ENCODE measurements around the gene LDLRAD4.

LDLRAD4 gene

GRCh38 chr18:13306583-13306982, 88.0 kb downstream of the LDLRAD4 start:
- no peak for DNase-seq (ENCODE audit: low read depth in 3 of 3)

GRCh38 chr18:13308369-13308768, 89.8 kb downstream of the LDLRAD4 start:
- DNase-seq (ENCODE audit: low read depth in 3 of 3) = no peak

DNA sequence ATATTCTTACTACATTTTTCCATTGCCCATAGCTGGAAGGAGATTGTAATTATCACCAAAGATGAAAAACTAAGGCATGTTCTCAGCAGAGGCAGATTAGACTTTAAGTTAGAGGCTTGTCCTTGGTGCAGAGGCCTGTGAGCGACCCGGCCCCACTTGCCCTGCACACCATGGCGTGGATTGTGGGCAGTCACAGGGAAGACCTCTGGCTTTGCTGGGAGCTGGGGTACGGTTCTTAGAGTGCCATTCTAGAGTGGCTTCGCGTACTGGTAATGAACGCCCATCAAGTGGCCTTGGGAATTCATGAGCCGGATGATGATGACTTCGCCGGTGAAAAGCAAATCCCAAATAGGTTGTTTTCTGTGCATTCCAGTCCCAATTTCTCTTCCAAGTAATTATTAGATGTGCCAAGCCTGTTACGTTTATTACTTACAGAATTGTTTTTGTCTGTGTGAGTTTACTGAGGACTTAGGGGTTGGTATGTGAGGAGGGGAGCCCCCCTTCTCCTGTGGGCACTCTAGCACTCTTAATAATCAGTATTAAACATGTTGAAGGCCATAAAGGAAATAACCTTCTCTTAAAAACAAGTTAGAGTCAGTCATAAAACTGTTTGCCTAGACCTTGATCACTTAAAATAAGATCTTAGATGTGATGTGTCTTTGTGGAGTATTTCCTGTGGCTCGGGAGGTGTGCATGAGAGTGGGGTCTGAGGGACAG, 90.6 kb downstream of the LDLRAD4 start:
- DNase-seq (ENCODE audit: low read depth in 3 of 3) = no peak

- DNase-seq (ENCODE audit: low read depth in 3 of 3) = no peak
Measured at GRCh38 chr18:13309748-13310670, 91.4 kb downstream of the LDLRAD4 start.

DNA sequence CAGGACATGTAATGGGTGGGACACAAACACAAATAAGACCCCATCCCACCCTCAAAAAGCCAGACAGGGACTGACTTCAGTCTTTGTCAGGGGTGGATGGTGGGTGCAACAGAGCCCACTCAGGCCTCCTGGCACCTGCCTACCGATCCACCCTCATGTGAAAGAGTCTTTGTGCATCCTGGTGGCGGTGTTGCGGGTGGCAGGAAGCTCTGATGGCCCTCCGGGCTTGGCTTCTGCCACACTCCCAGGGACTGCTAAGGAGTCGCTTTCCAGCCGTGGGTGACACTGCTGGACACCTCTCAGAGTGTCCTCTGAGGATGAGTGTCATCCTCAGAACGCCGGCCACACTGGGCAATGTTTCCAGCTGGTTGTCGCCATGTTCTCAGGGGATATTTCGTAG, 92.6 kb downstream of the LDLRAD4 start:
- no peak for DNase-seq (ENCODE audit: low read depth in 3 of 3)

- DNase-seq (ENCODE audit: low read depth in 3 of 3) = no peak
Measured at GRCh38 chr18:13312515-13312914, 94.0 kb downstream of the LDLRAD4 start.

DNA sequence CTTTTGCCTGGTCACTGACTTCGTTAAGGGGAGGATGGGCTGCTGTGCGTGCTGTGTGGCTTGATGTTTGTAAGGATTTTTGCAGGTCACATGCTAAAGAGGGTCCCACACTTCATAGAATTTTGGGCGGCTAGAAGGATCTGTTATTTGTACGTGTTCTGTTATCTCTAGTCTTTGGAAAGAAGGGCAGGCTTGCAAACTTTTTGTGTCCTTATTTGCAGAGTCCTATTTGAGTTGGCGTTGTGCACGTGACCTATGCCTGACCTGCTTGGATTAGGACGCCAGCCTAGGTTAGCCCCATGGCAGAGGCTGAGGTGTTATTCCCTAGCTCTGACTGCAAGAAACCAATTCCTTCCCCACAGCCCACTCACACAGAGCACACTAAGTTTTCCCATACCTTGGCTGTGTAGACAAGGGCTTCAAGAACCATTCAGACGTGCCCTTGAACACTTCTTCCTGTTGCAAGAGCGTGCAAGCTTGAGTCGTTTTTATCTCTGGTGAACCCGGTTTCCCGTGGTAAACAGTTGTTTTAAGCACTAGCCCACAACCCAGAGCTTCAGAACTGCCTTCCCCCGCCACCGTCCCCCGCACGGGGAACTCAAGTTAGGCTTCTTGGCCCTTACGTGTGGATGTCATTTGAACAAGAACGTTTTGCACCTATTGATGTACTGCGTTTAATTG, 94.6 kb downstream of the LDLRAD4 start:
- DNase-seq (ENCODE audit: low read depth in 3 of 3) = no peak

- DNase-seq (ENCODE audit: low read depth in 3 of 3) = no peak
Measured at GRCh38 chr18:13315000-13315399, 96.4 kb downstream of the LDLRAD4 start.

DNA sequence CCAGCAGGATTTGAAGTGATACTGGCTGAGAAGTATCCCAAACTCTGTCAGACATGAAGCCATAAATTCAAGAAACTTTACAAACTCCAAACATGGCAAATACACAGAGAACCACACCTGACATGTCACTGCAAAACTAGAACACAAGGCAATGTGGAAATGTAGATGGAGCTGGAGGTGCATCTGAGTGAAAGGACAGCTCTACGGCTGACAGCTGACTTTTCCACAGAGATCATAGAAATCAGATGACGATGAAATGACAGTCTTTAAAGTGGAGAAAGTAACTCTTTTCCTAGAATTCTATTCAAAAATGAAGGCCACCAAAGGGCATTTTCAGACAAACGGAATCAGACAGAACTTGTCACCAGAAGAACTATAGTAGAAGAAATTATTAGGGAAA, 97.5 kb downstream of the LDLRAD4 start:
- no peak for DNase-seq (ENCODE audit: low read depth in 3 of 3)

GRCh38 chr18:13317801-13318200, 99.2 kb downstream of the LDLRAD4 start:
- no peak for DNase-seq (ENCODE audit: low read depth in 3 of 3)

GRCh38 chr18:13318731-13319501, 100.4 kb downstream of the LDLRAD4 start:
- no peak for DNase-seq (ENCODE audit: low read depth in 3 of 3)

DNA sequence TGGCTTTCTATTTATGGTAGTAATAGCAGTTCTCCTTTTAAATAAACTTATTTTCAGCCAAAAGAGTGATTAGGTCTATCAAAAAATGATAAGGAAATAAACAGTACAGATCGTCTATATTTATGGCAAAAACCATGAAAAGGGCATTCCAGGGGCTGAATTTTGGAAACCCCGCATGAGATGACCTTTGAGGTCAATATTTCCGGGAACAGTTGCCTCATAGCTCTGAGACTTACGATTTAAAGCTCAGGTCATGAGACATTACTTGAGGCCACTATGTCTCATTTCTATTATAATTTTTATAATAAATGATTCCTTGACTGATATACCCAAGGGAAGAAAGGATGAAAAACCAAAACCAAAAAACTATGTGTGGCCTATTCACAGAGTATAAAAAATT, 101.1 kb downstream of the LDLRAD4 start:
- DNase-seq (ENCODE audit: low read depth in 3 of 3) = no peak

- no peak for DNase-seq (ENCODE audit: low read depth in 3 of 3)
Measured at GRCh38 chr18:13320096-13320495, 101.5 kb downstream of the LDLRAD4 start.

DNA sequence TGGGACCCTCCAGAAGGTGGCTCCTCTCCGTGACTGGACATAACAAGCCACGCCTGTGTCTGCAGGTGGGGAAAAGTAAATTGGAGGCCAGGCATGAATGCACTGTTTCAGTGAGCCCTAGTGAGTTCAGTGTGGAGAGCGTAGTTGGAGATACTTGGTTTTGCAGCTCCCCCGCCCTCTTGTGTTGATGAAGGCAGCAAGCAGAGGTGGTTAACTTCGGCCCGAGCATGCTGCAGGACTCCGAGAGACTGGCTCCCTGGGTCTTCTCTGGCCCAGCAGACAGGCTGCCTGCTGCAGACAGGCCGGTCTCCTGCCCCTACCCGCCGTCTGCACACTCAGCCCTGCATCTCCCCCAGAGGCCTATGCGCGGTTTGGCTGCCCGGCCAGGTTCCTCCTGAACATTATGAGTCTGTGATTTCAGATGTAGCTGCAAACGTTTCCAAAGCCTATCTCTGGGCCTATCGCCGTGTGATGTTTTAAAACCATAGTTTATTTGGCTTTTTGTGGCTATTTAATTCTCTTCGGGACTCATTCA, 102.4 kb downstream of the LDLRAD4 start:
- no peak for DNase-seq (ENCODE audit: low read depth in 3 of 3)

DNA sequence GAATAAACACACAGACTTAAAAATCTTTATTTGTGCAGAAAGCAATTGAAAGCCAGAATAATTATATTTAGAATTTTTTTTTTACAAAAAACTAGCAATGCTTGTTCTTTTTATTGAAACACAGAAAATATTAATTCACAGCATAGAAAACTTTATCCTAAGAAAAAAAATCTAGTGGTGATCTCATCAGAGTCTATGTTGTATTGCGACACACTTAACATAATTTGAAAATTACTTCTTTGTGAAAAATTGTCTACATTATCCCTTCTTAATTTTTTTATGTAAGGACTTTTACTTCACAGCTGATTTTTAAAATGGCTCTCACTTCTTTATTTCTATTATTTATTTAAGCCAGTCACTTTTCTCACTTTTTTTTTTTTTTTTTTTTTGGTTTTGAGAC, 103.4 kb downstream of the LDLRAD4 start:
- DNase-seq (ENCODE audit: low read depth in 3 of 3) = no peak

DNA sequence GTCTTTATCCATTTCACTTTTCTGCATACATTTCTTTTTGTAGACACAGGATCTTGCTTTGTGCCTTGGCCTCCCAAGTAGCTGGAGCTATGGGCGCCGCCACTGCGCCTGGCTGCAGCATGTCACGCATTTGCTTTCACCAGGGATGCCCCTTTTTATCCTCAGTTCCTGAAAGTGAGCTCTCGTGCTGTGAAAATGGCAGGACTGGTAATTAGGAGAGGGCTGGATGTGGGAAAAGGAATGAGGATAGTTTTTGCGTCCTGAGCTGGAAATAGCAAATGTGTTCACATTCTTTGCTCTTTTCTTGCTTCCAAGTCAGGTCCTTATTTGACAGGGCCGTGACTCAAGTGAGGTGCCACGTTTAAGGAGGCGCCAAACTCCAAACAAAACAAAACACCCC, 104.6 kb downstream of the LDLRAD4 start:
- DNase-seq (ENCODE audit: low read depth in 3 of 3) = no peak

GRCh38 chr18:13324880-13325279, 106.3 kb downstream of the LDLRAD4 start:
- no peak for DNase-seq (ENCODE audit: low read depth in 3 of 3)

DNA sequence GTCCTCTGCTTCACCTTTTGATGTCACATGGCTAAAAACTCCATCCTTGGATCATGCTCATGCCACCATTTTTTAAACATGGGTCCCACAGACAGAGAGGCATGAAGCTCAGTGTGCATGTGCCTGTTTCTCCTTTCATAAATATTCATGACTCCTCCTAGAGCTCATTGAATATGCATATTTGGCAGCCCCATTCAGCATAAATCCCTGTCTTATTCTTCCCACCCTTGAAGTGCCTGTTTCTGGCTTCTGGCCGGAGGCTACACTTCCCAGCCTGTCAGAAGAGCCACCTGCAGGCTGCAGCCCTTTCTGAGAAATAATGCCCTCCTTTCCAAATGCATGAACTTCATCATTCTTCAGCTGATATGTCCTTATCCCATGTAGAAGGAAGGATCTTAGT, 109.7 kb downstream of the LDLRAD4 start:
- DNase-seq (ENCODE audit: low read depth in 3 of 3) = no peak

GRCh38 chr18:13330996-13331395, 112.4 kb downstream of the LDLRAD4 start:
- no peak for DNase-seq (ENCODE audit: low read depth in 3 of 3)

DNA sequence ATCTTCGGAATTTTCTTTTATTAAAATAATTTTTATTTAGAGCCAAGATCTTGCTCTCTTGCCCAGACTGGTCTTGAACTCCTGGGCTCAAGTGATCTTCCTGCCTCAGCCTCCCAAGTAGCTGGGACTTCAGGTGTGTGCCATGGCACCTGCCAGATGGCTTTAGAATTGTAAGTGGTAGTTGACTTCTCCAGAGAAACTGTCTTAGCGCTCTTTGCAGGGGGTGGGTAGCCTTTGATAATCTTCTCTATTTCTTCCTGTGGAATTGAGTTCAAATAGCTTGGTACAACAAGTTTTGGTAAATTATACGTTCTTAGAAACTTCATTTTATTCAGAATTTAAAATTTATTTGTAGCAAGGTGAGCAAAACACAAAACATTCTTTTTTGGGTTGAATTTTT, 113.3 kb downstream of the LDLRAD4 start:
- no peak for DNase-seq (ENCODE audit: low read depth in 3 of 3)

- no peak for DNase-seq (ENCODE audit: low read depth in 3 of 3)
Measured at GRCh38 chr18:13332874-13333273, 114.3 kb downstream of the LDLRAD4 start.
